ENCODE results near the gene SPIB.

GRCh38 chr19:50453243-50453642 is 34.5 kb downstream of the SPIB start:
- no peak for TF ChIP-seq POLR2A (IDR thresholded peaks at IDR 0.05)
- no peak for TF ChIP-seq CTCF (IDR thresholded peaks at IDR 0.05 in 8 of 11, conservative IDR thresholded peaks at IDR 0.05 in 3 of 11)
- TF ChIP-seq POLR2AphosphoS5 (IDR thresholded peaks at IDR 0.05) = no peak
